Measurements from ENCODE around the gene TUBGCP2. TPM values are rescaled to one million over a fixed set of nuclear protein-coding genes. Genes with fewer than 3 reads are reported as not detected.

TUBGCP2 gene
- total RNA-seq, 4 donors from 2014 or later, result 26.8 to 61.9 (median 44.4) TPM

DNA sequence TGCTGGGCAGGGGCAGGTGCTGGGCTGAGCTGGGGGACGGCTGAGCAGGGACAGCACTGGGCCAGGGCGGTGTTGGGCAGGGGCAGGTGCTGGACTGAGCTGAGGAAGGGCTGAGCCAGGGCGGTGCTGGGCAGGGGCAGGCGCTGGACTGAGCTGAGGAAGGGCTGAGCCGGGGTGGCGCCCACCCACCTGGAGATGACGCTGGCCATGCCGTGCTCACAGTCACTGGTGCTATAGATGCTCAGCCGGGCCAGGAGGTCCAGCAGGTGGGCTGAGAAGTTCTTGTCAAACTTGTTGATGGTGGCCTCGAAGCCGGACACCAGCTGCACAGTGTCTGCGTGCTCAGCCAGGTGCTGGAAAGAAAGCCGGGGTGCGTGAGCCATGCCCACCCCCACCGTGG, 27.6 kb downstream of the TUBGCP2 start:
- no peak for DNase-seq
- no peak for TF ChIP-seq POLR2A (IDR thresholded peaks at IDR 0.05)
- TF ChIP-seq, protein P1, sequence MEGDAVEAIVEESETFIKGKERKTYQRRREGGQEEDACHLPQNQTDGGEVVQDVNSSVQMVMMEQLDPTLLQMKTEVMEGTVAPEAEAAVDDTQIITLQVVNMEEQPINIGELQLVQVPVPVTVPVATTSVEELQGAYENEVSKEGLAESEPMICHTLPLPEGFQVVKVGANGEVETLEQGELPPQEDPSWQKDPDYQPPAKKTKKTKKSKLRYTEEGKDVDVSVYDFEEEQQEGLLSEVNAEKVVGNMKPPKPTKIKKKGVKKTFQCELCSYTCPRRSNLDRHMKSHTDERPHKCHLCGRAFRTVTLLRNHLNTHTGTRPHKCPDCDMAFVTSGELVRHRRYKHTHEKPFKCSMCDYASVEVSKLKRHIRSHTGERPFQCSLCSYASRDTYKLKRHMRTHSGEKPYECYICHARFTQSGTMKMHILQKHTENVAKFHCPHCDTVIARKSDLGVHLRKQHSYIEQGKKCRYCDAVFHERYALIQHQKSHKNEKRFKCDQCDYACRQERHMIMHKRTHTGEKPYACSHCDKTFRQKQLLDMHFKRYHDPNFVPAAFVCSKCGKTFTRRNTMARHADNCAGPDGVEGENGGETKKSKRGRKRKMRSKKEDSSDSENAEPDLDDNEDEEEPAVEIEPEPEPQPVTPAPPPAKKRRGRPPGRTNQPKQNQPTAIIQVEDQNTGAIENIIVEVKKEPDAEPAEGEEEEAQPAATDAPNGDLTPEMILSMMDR (IDR thresholded peaks at IDR 0.05), result no peak
- intact Hi-C loops (cut with DNase I; ENCODE audit: low total_unique reads), result no loop called here
- Histone ChIP-seq H3K4me1 (peaks cover 0 to 7% of the 10 kb centered on the region in 2 donors), H3K27me3 (no peaks in the 10 kb centered on the region), H3K27ac (no peak overlapping the region), H3K36me3 (no peaks in the 10 kb centered on the region), H3K4me3 (no peak overlapping the region), H3K9me3 (no peaks in the 10 kb centered on the region)

DNA sequence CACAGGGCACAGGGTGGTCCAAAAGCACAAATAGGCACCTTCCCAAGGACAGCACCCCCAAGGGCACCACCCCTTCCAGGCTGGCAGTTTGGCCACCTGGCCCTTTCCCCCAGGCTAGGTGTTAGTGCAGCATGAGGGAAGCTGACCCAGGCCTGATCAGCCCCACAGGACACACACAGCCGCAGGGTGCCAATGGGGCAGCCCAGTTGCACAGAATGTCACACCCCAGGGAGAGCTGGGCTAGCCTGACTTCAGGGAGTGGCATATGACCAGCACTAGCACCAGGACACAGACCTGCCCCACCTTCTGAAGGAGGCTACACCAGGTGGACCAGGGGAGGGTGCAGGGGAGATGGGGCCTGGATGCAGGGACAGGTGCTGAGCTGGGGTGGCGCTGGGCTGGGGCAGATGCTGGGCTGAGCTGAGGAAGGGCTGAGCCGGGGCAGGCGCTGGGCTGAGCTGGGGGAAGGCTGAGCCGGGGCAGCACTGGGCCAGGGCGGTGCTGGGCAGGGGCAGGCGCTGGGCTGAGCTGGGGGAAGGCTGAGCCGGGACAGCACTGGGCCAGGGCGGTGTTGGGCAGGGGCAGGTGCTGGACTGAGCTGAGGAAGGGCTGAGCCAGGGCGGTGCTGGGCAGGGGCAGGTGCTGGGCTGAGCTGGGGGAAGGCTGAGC, 28.1 kb downstream of the TUBGCP2 start:
- Histone ChIP-seq H3K27me3 (no peaks in the 10 kb centered on the region), H3K4me1 (peaks cover 0 to 7% of the 10 kb centered on the region in 2 donors), H3K27ac (no peak overlapping the region), H3K36me3 (no peaks in the 10 kb centered on the region), H3K4me3 (no peak overlapping the region), H3K9me3 (no peaks in the 10 kb centered on the region)
- DNase-seq, result no peak
- no peak for TF ChIP-seq POLR2A (IDR thresholded peaks at IDR 0.05)
- TF ChIP-seq, protein P1 (IDR thresholded peaks at IDR 0.05), result no peak
- intact Hi-C loops (cut with DNase I; ENCODE audit: low total_unique reads), result no loop called here

DNA sequence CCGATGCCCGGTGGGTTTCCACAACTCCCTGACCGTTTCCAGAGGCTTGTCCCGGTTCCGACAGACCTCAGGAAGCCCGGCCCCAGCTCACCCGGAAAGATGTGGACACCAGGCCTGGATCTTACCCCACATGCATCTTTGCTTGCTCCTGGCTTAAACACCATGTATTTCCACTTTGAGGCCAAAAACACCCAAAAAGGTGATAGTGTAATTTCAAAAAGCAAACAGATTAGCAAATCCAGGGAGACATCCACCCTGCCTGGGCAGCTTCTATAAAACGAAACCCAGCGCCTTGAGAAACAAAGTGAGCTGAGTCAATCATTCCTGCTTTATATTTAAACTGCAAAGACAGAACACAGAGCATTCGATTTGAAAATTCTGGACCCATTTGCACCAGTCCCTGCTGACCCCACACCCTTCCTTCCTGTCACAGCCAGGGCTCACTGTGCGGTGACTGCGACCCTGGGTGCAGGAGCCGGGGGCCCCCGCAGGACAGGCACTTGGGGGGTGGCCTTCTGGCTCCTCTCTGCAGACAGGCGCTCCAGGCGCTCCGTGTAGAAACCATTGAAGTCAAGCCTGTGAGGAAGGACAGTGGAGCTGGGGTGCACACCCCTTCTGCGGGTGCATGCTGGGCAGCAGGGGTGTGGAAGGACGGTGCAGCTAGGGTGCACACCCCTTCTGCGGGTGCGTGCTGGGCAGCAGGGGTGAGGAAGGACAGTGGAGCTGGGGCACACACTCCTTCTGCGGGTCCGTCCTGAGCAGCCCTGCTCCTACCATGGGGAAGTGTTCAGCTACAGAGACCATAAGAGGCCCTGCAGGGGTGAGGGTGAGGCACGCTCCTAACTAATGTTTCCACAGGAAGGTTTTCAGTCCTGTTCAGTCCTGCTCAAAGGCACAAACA, 29.1 kb downstream of the TUBGCP2 start:
- intact Hi-C loops (cut with DNase I; ENCODE audit: low total_unique reads), result no loop called here

DNA sequence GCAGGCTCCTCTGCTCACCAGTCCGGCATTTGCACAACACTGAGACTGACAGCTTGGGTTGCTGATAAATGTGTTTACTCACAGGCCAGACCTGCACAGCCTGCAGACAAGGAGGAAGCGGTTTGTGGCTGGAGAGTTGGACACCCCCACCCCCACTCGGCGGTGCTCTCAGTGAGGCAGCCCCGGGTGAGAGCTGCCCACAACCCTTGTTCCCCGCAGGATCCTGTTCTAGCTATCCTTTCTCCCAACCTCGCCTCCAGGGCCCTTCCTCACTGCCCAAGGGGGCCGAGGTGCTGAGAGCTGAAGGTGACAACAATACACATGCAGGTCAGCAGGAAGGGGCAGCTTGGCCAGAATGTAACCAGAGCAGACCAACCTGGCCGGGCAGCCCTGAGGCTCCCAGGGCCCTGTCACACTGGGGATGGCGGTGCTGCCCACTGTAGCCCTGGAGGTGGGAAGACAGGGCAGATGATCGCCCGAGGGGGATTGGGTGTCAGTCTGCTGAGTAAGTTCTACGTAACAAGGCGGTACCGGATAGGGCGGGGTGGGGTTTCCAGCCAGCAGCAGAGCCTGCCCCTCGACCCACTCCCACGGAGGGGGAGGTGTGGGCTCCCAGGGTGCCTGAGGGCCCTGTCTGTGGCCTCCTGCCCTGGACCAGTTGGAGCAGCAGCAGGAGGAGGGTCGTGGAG, 30.0 kb downstream of the TUBGCP2 start:
- H3K27ac ChIP-seq, result no peak overlapping the region
- DNase-seq, result no peak
- no peaks in the 10 kb centered on the region for H3K27me3 ChIP-seq
- intact Hi-C loops (cut with DNase I; ENCODE audit: low total_unique reads), result no loop called here
- peaks cover 0 to 7% of the 10 kb centered on the region in 2 donors for H3K4me1 ChIP-seq
- no peak overlapping the region for H3K4me3 ChIP-seq
- TF ChIP-seq, protein P1 (IDR thresholded peaks at IDR 0.05), result no peak
- no peak for TF ChIP-seq POLR2A (IDR thresholded peaks at IDR 0.05)
- no peaks in the 10 kb centered on the region for H3K36me3 ChIP-seq
- no peaks in the 10 kb centered on the region for H3K9me3 ChIP-seq

More for the DNA sequence above, 29.1 kb downstream of the TUBGCP2 start:
- Histone ChIP-seq H3K27ac (no peak overlapping the region), H3K4me1 (peaks cover 0 to 7% of the 10 kb centered on the region in 2 donors), H3K9me3 (no peaks in the 10 kb centered on the region), H3K27me3 (no peaks in the 10 kb centered on the region), H3K4me3 (no peak overlapping the region), H3K36me3 (no peaks in the 10 kb centered on the region)
- no peak for DNase-seq
- no peak for TF ChIP-seq POLR2A (IDR thresholded peaks at IDR 0.05)
- TF ChIP-seq, protein P1 (IDR thresholded peaks at IDR 0.05), result no peak
